KOPT-K1 (cell line): ENCODE results near the gene PRKCE.

Source experiments
- H3K27ac ChIP-seq: fragments of 200-600 bp; sonication (generic); 2 replicates; pipeline ENCODE4 v1.5.1; 2016; ENCODE audit warnings: antibody characterized with exemption, mild to moderate bottlenecking, low read depth, low read length; ENCODE audit not compliant: poor library complexity, severe bottlenecking
- H3K36me3 ChIP-seq: fragments of 200-600 bp; sonication (generic); 2 replicates; pipeline ENCODE4 v1.5.1; 2017; ENCODE audit warnings: antibody characterized with exemption, mild to moderate bottlenecking, low read length, moderate library complexity; ENCODE audit not compliant: insufficient read depth
- H3K9me3 ChIP-seq: fragments of 200-600 bp; sonication (generic); 2 replicates; pipeline ENCODE4 v1.5.1; 2017; ENCODE audit warnings: antibody characterized with exemption, low read length, mild to moderate bottlenecking; ENCODE audit not compliant: insufficient read depth, poor library complexity, severe bottlenecking

Gene PRKCE

GRCh38 chr2:46165916-46166315 is 514.4 kb downstream of the PRKCE start:
- Histone ChIP-seq H3K27ac (no peak overlapping the region), H3K9me3 (no peaks in the 10 kb centered on the region), H3K36me3 (peaks cover 97% of the 10 kb centered on the region)

GRCh38 chr2:46167406-46167805 is 515.9 kb downstream of the PRKCE start:
- Histone ChIP-seq H3K9me3 (no peaks in the 10 kb centered on the region), H3K27ac (no peak overlapping the region), H3K36me3 (peaks cover 95% of the 10 kb centered on the region)

- H3K9me3 ChIP-seq, result no peaks in the 10 kb centered on the region
- H3K36me3 ChIP-seq, result peaks cover 90% of the 10 kb centered on the region
- no peak overlapping the region for H3K27ac ChIP-seq
These were observed 516.4 kb downstream of the PRKCE start for GRCh38 chr2:46167924-46168323.

GRCh38 chr2:46169467-46169866 is 518.0 kb downstream of the PRKCE start:
- Histone ChIP-seq H3K36me3 (peaks cover 74% of the 10 kb centered on the region), H3K9me3 (no peaks in the 10 kb centered on the region), H3K27ac (no peak overlapping the region)

- H3K36me3 ChIP-seq, result peaks cover 69% of the 10 kb centered on the region
These were observed 518.6 kb downstream of the PRKCE start for GRCh38 chr2:46170026-46170425.

GRCh38 chr2:46170611-46171350 is 519.3 kb downstream of the PRKCE start:
- Histone ChIP-seq H3K27ac (no peak overlapping the region), H3K9me3 (no peaks in the 10 kb centered on the region), H3K36me3 (peaks cover 61% of the 10 kb centered on the region)

More at GRCh38 chr2:46170026-46170425, 518.6 kb downstream of the PRKCE start:
- no peaks in the 10 kb centered on the region for H3K9me3 ChIP-seq
- H3K27ac ChIP-seq, result no peak overlapping the region

GRCh38 chr2:46171411-46171953 is 520.0 kb downstream of the PRKCE start:
- Histone ChIP-seq H3K27ac (no peak overlapping the region), H3K9me3 (no peaks in the 10 kb centered on the region), H3K36me3 (peaks cover 54% of the 10 kb centered on the region)

- H3K27ac ChIP-seq, result no peak overlapping the region
- H3K36me3 ChIP-seq, result peaks cover 48% of the 10 kb centered on the region
- H3K9me3 ChIP-seq, result no peaks in the 10 kb centered on the region
These were observed 520.6 kb downstream of the PRKCE start for GRCh38 chr2:46171996-46172546.

- Histone ChIP-seq H3K9me3 (no peaks in the 10 kb centered on the region), H3K36me3 (peaks cover 44% of the 10 kb centered on the region), H3K27ac (no peak overlapping the region)
These were observed 521.6 kb downstream of the PRKCE start for GRCh38 chr2:46173030-46173429.

GRCh38 chr2:46173636-46174250 is 522.3 kb downstream of the PRKCE start:
- peaks cover 37% of the 10 kb centered on the region for H3K36me3 ChIP-seq
- no peak overlapping the region for H3K27ac ChIP-seq
- H3K9me3 ChIP-seq, result no peaks in the 10 kb centered on the region

GRCh38 chr2:46174345-46175170 is 523.1 kb downstream of the PRKCE start:
- peaks cover 32% of the 10 kb centered on the region for H3K36me3 ChIP-seq
- H3K27ac ChIP-seq, result peak overlapping the region; percentile 19
- H3K9me3 ChIP-seq, result no peaks in the 10 kb centered on the region

- peaks cover 33% of the 10 kb centered on the region for H3K36me3 ChIP-seq
- H3K9me3 ChIP-seq, result no peaks in the 10 kb centered on the region
- no peak overlapping the region for H3K27ac ChIP-seq
These were observed 523.9 kb downstream of the PRKCE start for GRCh38 chr2:46175419-46175818.

- Histone ChIP-seq H3K27ac (peak overlapping the region; percentile 6), H3K9me3 (no peaks in the 10 kb centered on the region), H3K36me3 (peaks cover 35% of the 10 kb centered on the region)
These were observed 526.1 kb downstream of the PRKCE start for GRCh38 chr2:46177461-46178089.

- Histone ChIP-seq H3K36me3 (peaks cover 50% of the 10 kb centered on the region), H3K9me3 (no peaks in the 10 kb centered on the region), H3K27ac (peak overlapping the region; percentile 53)
These were observed 527.7 kb downstream of the PRKCE start for GRCh38 chr2:46179037-46179621.
